OCI-M2 (cell line): ENCODE measurements around the gene NT5DC4.

Experiments
- DNase-seq: peaks from one replicate; lab custom pipeline; 2025; ENCODE audit not compliant: unreplicated experiment; lab: John Stamatoyannopoulos, UW

Gene NT5DC4

DNA sequence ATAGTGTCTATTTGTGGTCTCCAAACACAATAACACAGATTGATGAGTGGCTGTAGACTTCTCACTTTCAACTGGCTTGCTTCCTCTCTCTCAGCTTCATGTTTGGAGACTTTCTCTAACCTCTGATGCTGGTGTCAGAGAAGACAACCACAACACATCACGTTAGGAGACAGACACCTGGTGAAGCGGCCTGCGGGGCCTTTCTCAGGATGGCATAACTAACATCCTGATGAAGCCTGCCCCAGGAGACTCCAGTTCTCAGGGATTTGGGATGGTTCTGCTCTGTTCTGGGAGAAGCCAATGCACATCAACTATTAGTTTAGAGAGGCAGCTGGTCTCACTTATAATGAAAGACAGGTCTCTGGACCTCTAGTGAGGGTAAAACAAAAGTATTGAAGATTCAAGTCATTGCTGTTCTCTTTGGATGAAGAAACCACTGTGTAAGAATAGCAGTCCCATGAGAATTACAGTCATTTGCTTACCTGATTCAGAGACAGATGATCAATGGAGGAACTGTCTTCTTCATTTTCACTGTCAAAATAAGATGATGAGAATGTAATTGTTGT lies 61.5 kb downstream of the NT5DC4 start:
- DNase-seq = no peak

GRCh38 chr2:112783187-112783714 lies 62.4 kb downstream of the NT5DC4 start:
- DNase-seq = no peak

DNA sequence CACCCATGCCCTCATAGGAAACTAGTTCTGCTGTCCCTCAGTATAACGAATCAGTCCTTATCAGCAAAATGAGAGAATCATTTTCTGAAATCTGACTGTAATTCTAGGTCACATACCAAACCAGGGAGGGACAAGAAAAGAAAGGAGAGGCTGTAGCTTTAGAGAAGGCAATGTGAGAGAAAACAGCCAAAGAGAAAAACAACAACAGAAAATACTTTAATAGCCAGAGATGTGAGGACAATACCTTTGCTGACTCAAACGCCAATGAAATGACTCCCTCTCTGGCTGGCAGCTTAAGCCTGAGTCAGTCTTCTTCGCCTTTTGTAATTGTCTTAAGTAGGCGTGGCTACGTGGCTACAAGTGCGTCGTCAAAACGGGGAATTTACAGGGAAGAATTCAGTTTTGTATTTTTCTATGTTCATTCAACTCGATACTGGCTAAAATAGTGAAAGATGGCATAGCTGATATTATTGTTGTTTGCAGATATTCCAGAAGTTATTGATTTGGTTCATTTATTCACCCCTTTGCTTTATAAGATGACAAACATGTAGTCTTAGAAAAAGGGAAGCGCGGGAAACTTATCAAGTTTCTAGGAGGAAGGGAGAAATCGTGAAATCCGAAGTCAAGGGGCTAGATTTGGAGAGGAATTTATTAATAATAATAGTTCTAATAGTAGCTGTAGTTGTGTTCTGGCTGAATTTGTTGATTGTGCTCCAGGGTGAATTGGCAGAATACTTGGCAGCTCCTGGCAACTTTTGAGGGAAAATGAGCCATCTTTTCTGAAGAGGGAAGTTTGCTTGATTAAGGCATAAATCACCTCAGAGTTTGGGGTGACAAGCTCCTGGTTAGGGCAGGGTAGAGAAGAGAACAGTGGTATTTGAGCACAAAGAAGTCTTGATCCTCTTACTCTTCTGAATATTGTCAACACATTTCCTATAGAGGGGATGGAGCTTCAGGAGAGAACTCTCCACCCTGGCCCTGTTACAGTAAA lies 63.7 kb downstream of the NT5DC4 start, which contains the start of gene IL1A:
TSS of gene IL1A (minus strand) at position 295 of the 991 bp plus-strand sequence. CDS start 723 bp downstream, outside the sequence.
- no peak for DNase-seq

DNA sequence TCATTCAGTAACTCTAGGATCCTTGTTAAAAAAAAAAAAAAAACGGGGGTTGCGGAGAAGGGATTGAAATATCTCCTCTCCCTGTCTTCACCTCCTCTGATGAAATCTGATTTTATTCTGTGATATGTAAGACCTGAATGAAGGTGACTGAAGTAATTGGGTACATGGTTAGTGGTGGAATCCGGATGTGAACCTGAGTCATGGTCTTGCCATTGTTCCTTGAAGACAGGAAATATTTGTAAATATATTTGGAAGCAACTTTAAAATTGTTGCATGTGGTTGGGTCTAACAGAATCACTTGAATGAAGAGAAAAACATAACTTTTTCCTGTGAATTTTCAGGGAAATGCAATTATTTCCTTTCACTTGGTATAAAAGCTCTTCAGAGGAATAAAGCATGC lies 66.5 kb downstream of the NT5DC4 start:
- no peak for DNase-seq

DNA sequence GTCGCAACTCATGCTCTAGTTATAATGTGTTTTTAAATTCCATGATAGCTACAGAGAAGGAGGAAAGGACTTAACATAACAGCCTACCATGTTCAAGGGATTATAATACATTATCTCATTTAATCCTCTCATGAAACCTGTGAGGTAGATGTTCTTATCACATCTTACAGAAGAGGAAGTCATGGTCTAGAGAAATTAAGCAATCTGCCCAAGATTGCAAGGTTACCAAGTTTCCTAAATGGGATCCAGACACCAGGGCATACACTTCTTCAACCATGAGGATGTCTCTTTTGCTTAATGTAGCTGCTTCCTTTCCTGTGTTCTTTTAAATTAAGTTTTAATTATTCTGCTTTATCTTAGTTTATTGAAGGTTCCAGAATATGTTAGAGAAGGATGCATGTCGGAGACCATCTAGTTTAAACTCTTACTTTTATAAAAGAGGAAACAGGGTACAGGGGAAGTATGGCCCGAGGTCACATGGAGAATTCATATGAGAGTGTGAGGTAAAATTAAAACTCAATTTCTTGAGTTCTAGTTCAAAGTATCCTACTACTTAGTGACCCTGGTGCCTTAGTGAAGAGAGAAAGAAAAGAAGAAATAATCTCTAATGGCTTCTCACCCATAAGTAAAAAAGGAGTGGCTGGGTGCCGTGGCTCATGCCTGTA lies 67.0 kb downstream of the NT5DC4 start:
- no peak for DNase-seq

- no peak for DNase-seq
Observed at GRCh38 chr2:112788653-112789052, 67.8 kb downstream of the NT5DC4 start.
